HG03457 (cell line): ENCODE results near the gene TMEM80.
A peak's percentile ranks its signal among the peaks of the same experiment; 100 is the strongest.
"Not testable (repeated sequence)": the region's sequence is repeated elsewhere in the genome, so short reads cannot be mapped to it uniquely, and the experiment has no call there.

Experiments
- ATAC-seq: cut with Tn5 transposase; IDR thresholded peaks from one replicate; pipeline ENCODE4 v1.9.1; 2021; ENCODE audit warnings: moderate number of reproducible peaks; ENCODE audit not compliant: unreplicated experiment

The TMEM80 gene

GRCh38 chr11:679271-680207, 16.1 kb upstream of the TMEM80 start:
- no peak for ATAC-seq

GRCh38 chr11:680476-680875, 15.1 kb upstream of the TMEM80 start:
- ATAC-seq, result no peak

- no peak for ATAC-seq
Observed at GRCh38 chr11:680970-681369, 14.6 kb upstream of the TMEM80 start.

- no peak for ATAC-seq
Observed at GRCh38 chr11:686451-687243, 9.0 kb upstream of the TMEM80 start.

- ATAC-seq, result no peak
Observed at GRCh38 chr11:687751-688150, 7.9 kb upstream of the TMEM80 start.

- no peak for ATAC-seq
Observed at GRCh38 chr11:688681-689080, 6.9 kb upstream of the TMEM80 start.

GRCh38 chr11:689625-690024, 6.0 kb upstream of the TMEM80 start:
- ATAC-seq, result no peak

GRCh38 chr11:690244-690643, 5.4 kb upstream of the TMEM80 start:
- ATAC-seq, result not testable (repeated sequence)

GRCh38 chr11:690738-691633, 4.6 kb upstream of the TMEM80 start:
- ATAC-seq, result no peak

GRCh38 chr11:691710-692590, 3.7 kb upstream of the TMEM80 start:
- no peak for ATAC-seq

GRCh38 chr11:692824-693414, 2.7 kb upstream of the TMEM80 start:
- ATAC-seq, result no peak

GRCh38 chr11:693415-693831, 2.2 kb upstream of the TMEM80 start:
- ATAC-seq, result no peak

GRCh38 chr11:693887-694562, 1.6 kb upstream of the TMEM80 start:
- ATAC-seq, result no peak

- ATAC-seq, result peak; percentile 68
Observed at GRCh38 chr11:694563-695287, 891 bp upstream of the TMEM80 start, which contains the start of gene DEAF1. Gene DEAF1, minus strand, starts transcription at chr11:695222. Its CDS starts 175 bp downstream, at chr11:695047.

GRCh38 chr11:695288-695537, 403 bp upstream of the TMEM80 start:
- no peak for ATAC-seq

- ATAC-seq, result no peak
Observed at GRCh38 chr11:696955-697491, 1.4 kb downstream of the TMEM80 start.

GRCh38 chr11:697811-698311, 2.2 kb downstream of the TMEM80 start:
- ATAC-seq, result no peak

GRCh38 chr11:698493-699115, 3.0 kb downstream of the TMEM80 start:
- no peak for ATAC-seq
